LNCaP clone FGC (cell line): ENCODE results near the gene SORCS2.

ENCODE experiments used
- DNase-seq: peaks from one replicate; pipeline ENCODE4 v3.0.0-alpha.2; 2011; ENCODE audit warnings: low read depth
- H3K4me3 ChIP-seq: 2 replicates; pipeline ENCODE4 v1.5.1; 2011; ENCODE audit warnings: mild to moderate bottlenecking, low read depth, low read length, control low read depth
- TF ChIP-seq, protein P1 (sequence below): IDR thresholded peaks from 2 replicates; pipeline ENCODE4 v1.5.1; 2012; ENCODE audit warnings: mild to moderate bottlenecking; ENCODE audit not compliant: control insufficient read depth, insufficient read depth; ENCODE audit errors: extremely low read depth

SORCS2 gene

GRCh38 chr4:7390336-7390735 lies 198.0 kb downstream of the SORCS2 start:
- TF ChIP-seq, protein P1, sequence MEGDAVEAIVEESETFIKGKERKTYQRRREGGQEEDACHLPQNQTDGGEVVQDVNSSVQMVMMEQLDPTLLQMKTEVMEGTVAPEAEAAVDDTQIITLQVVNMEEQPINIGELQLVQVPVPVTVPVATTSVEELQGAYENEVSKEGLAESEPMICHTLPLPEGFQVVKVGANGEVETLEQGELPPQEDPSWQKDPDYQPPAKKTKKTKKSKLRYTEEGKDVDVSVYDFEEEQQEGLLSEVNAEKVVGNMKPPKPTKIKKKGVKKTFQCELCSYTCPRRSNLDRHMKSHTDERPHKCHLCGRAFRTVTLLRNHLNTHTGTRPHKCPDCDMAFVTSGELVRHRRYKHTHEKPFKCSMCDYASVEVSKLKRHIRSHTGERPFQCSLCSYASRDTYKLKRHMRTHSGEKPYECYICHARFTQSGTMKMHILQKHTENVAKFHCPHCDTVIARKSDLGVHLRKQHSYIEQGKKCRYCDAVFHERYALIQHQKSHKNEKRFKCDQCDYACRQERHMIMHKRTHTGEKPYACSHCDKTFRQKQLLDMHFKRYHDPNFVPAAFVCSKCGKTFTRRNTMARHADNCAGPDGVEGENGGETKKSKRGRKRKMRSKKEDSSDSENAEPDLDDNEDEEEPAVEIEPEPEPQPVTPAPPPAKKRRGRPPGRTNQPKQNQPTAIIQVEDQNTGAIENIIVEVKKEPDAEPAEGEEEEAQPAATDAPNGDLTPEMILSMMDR, result no peak
- no peak overlapping the region for H3K4me3 ChIP-seq
- no peak for DNase-seq

- TF ChIP-seq, protein P1, result no peak
- no peak overlapping the region for H3K4me3 ChIP-seq
- no peak for DNase-seq
These were observed 198.7 kb downstream of the SORCS2 start for GRCh38 chr4:7390906-7391636.

DNA sequence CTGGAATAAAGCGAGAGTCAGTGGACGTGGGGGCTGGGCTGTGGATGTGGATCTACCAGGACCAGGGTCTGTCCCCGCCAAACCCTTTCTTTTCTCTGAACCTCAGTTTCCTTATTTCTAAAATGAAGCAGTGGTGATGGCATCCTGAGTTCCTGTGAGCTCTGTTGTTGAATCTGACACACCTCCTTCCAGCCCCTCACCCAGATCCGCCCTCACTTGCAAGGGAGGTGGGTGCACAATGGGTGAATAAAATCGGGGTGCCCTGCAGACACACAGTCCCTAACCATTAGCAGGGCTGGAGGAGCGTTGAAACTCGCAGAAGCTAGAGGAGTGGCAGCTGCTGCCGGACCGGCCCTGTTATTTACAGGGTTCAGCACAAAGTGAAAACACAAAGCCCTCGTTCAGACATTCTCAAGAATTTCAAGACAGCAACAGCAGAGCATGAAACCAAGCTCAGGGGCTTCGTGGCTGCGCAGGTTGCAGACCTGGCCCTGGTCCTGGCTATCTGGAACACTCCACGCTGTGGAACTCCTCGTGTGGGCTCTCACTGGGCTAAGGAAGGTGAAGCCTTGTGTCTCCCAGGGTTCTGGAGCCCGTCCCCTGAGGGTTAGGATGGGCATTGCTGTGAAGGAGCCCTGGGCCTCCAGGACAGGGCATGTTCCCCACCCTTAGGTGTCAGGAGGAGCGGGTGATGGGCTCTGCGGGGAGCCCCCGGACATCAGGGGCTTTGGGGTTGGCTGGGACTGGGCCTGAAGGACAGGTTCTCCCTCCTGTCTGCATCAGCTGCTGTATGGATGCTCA lies 199.5 kb downstream of the SORCS2 start:
- TF ChIP-seq, protein P1, result no peak

DNA sequence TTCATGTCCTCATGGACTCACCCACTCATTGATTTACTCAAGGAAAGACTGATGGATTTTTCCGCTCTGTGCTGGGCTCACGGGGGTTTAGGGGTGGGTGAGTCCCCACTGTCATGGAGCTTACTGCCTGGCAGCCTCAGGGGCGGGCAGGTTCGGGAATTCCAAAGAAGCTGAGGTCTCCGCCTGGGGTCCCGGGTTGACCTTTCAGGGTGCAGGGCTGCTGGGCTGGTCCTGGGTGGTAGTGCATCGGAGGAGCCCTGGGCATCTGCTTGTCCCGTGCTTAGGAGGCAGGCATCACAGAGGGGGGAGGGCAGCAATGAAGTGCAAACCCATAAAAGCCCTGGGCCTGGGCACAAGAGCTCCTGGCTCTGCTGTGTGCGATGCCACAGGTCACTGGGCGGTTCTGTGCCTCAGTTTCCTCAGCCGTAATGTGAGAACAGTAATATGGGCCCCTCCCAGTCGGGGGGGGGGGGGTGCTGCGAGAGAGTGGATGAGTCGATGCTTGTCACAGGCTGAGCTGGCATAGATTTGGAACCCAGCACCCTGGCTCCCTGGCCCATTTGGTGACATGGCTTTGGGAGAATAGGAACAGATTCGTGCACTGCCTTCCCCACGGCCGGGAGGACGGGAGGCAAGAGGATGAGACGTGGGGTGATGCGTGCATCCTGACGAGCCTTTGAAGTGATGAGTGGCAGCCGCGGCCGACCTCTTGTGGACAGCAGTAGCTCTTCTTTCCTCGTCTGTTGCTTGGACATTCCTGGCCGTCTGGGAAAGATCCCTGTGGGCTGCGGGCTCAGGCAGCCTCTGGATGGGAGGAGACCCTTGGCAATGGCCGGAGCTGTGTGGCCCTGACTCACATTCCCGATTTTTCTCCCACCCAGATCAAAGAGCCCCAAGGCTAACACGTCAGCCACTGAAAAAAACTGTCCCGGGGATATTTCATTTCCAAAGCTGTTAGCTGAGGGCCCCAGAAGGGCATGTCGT lies 200.4 kb downstream of the SORCS2 start:
- DNase-seq, result no peak
- H3K4me3 ChIP-seq, result no peak overlapping the region
- TF ChIP-seq, protein P1, result peak; percentile 51

More for the DNA sequence above, 199.5 kb downstream of the SORCS2 start:
- H3K4me3 ChIP-seq, result no peak overlapping the region
- no peak for DNase-seq

- TF ChIP-seq, protein P1, result no peak
- DNase-seq, result no peak
- no peak overlapping the region for H3K4me3 ChIP-seq
These were observed 201.6 kb downstream of the SORCS2 start for GRCh38 chr4:7393601-7394575.
